ENCODE data around the gene MAP2K5.

MAP2K5 gene

GRCh38 chr15:67731112-67731721 lies 188.7 kb downstream of the MAP2K5 start:
- no peak for DNase-seq

GRCh38 chr15:67732164-67732563 lies 189.7 kb downstream of the MAP2K5 start:
- no peak for DNase-seq

GRCh38 chr15:67732671-67733374 lies 190.3 kb downstream of the MAP2K5 start:
- DNase-seq = no peak

- DNase-seq = no peak
Observed at GRCh38 chr15:67735896-67736295, 193.4 kb downstream of the MAP2K5 start.

- DNase-seq = no peak
Observed at GRCh38 chr15:67736810-67737209, 194.3 kb downstream of the MAP2K5 start.

GRCh38 chr15:67738056-67738455 lies 195.6 kb downstream of the MAP2K5 start:
- no peak for DNase-seq

GRCh38 chr15:67740405-67740804 lies 197.9 kb downstream of the MAP2K5 start:
- no peak for DNase-seq

GRCh38 chr15:67741308-67741707 lies 198.8 kb downstream of the MAP2K5 start:
- DNase-seq = no peak

GRCh38 chr15:67743558-67743957 lies 201.1 kb downstream of the MAP2K5 start:
- DNase-seq = no peak

GRCh38 chr15:67744331-67745072 lies 202.0 kb downstream of the MAP2K5 start:
- no peak for DNase-seq

GRCh38 chr15:67745073-67746006 lies 202.8 kb downstream of the MAP2K5 start:
- no peak for DNase-seq

GRCh38 chr15:67746022-67746421 lies 203.5 kb downstream of the MAP2K5 start:
- no peak for DNase-seq

GRCh38 chr15:67746450-67746849 lies 203.9 kb downstream of the MAP2K5 start:
- DNase-seq = peak in 2 of 6 experiments; percentile 14 to 22

GRCh38 chr15:67747921-67748320 lies 205.4 kb downstream of the MAP2K5 start:
- DNase-seq = no peak

GRCh38 chr15:67750371-67750770 lies 207.9 kb downstream of the MAP2K5 start:
- DNase-seq = no peak

- no peak for DNase-seq
Observed at GRCh38 chr15:67753891-67754290, 211.4 kb downstream of the MAP2K5 start.

- DNase-seq = no peak
Observed at GRCh38 chr15:67755264-67755663, 212.8 kb downstream of the MAP2K5 start.

- no peak for DNase-seq
Observed at GRCh38 chr15:67755936-67756335, 213.4 kb downstream of the MAP2K5 start.

GRCh38 chr15:67758619-67759300 lies 216.3 kb downstream of the MAP2K5 start:
- DNase-seq = peak in 3 of 6 experiments; percentile 60 to 77 (median 62)

GRCh38 chr15:67760901-67761300 lies 218.4 kb downstream of the MAP2K5 start:
- DNase-seq = no peak

GRCh38 chr15:67761343-67761742 lies 218.8 kb downstream of the MAP2K5 start:
- DNase-seq = no peak

All from stimulated activated naive CD4-positive, alpha-beta T cell (primary cell).